EH (cell line): ENCODE data around the gene PTPRN.
A peak's percentile ranks its signal among the peaks of the same experiment; 100 is the strongest.
"Not testable (repeated sequence)": the region's sequence is repeated elsewhere in the genome, so short reads cannot be mapped to it uniquely, and the experiment has no call there.

Experiments used
- DNase-seq: peaks from one replicate; pipeline ENCODE4 v3.0.0-alpha.2; 2015; ENCODE audit warnings: low read depth

The PTPRN gene

DNA sequence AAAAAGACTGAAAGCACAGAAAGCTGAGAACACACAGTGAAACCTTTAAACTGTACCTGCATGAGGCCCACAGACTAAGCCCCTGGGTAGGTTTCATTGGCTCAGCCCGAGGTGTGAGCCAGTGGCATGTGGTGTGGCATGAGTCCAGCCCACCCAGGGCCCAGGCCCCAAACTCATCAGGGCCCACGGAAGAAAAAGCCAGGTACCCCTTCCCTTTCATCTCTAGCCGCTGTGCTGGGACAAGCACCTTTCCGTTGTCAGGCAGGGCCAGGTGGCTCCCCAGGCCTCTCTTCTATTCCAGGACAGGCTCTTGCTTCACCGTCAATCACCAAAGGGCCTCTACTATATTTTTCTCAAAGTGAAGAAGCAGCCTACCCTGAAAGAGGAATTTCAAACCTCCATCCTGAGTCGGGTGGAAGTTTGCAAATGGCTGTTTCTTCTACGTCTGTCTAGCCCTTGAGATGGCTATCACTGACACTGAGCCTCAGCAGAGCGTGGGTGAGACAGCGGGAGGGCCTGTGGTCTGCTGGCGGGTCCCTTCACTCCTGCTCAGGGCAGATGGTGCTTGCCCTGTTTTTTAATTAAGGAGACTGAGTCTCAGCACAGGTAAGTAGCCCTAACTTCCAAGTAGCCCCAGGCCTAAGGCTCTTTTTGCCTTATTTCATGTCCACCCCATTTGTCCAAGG, 21.5 kb downstream of the PTPRN start:
- DNase-seq: no peak

DNA sequence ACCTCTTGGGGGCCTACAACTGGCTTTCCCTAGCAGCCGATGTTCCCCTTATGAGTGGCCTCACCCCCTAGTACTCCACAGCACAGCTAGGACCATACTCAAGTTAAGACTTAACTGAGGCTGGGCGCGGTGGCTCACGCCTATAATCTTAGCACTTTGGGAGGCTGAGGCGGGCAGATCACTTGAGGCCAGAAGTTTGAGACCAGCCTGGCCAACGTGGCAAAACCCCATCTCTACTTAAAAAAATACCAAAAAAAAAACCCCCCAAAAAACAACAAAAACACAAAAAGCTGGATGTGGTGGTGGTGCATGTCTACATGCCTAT, 22.1 kb downstream of the PTPRN start:
- not testable (repeated sequence) for DNase-seq

DNA sequence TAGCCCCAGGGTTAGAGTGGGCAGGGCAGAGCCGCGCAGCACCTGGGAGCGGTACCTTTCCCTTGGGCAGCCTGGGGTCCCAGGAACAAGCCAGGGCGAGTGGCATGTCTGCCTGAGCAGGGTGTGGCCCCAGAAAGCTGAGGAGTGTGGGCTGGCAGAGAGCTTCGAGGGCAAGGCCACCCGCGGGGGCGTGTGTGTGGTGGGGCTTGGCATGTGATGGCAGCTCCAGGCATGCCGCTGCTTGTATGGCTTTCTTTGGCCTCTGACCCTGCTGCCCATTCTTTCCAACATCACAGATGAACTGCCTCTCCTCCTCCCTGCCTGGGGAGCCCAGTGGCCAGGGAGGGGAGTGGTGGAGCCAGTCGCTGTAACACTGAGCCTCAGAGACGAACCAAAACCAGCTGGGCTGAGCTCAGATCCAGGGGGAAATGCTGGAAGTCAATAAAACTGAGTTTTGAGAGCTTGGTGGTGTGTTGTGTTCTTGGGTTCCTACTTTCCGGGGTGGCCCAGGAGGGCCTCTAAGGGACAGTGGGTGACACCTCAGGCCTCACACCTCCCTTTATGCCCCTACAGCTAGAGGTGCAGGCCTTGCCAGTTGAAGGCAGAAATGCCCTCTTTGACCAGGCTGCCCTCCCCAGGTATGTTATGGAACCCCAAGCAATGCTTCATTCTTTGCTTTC, 22.6 kb downstream of the PTPRN start:
- DNase-seq: no peak

DNA sequence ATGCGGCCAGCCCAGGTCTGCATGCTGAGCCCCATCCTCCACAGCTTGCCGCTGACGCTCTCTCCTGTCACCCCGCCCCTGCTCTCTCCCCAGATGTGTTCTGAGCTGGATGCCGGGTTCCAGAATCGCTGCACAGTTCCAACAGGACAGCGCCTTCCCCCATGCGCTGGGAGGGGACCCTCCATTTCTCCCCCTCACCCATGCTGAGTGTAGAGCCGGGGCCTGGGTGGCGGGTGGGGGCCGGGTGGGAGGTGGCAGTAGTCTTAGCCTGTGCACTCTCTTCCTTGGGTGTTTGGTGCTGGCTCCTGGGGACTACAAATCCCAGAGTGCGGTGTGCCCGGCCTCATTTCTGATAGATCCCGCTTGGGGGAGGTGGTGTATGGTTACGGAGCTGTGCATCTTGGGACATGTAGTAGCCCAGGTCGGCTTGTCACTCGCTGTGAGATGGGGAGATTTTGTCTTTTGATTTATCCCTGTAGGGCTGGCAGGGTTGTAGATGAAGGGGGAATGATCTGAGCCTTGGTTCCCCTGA, 23.2 kb downstream of the PTPRN start:
- peak; percentile 58 for DNase-seq

DNA sequence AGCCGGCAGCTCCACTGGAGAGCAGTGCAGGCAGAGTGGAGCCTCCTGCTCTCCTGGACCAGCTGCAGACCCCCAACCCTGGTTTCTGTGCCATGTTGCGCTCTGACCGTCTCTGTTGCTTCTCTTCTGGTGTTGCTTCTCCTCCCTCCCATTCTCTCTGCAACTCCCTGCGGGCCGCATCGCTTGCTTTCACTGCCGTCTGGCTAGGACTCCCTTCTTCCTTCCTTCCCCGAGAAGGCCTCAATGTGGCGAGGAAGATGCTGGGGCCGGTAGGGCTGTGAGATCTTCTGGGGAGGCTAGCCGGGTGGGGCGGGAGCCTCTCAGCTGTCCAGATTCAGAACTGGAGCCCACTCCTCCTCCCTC, 23.8 kb downstream of the PTPRN start:
- no peak for DNase-seq

DNA sequence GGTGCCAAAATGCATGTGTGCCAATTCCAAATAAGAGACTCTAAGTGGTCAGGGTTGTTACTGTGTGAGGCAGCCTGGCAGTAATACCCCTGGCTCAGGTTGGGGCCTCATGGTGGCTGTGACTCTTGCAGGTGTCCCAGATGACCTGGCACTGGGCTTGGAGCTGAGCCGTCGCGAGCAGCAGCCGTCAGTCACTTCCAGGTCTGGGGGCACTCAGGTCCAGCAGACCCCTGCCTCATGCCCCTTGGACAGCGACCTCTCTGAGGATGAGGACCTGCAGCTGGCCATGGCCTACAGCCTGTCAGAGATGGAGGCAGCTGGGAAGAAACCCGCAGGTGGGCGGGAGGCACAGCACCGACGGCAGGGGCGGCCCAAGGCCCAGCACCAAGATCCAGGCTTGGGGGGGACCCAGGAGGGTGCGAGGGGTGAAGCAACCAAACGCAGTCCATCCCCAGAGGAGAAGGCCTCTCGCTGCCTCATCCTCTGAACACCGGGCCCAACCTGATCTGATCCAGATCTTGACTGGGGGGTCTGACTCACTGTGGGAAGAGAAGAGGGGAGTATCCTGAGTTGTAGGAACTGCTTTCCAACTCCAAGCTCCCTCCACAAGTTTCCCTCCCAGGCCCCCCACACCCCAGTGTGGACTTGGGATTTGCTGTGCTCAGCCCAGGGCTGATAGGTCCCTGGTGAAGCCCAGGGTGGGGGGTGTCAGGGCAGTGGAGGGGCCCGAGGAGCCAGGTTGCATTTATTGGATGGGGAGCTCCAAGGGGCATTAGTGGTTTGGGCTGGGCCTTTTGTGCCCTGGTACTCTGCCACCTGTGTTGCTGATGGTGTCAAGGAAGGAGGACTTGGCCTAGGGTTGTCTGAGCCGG, 24.5 kb downstream of the PTPRN start:
- no peak for DNase-seq

DNA sequence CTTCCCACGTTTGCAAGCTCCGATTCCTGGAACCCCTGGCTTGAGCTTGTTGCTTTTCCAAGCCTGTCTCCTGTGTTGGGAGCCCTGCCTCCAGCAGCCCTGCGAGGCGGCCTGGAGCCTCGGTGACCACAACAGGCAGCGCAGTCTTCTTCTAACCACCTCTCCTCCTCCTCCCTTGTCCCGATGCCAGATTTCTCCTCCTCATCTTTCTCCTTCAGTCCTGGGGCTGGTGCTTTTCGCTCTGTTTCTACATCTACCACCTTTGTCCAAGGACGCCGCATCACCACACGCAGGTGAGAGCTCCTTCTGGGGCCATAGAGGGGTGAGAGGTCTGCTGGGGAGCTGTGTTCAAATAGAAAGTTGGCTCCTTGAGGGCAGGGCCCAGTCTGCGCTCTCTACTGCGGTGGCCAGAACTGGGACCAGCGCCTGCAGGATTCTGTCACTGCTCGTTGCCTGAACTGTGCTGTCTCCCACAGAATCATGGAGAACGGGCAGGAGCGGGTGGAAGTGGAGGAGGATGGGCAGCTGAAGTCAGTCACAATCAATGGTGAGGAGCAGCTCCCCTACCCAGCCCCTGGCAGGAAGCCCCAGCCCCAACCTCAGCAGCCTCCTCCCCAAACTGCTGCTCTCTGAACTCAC, 26.1 kb downstream of the PTPRN start:
- no peak for DNase-seq

DNA sequence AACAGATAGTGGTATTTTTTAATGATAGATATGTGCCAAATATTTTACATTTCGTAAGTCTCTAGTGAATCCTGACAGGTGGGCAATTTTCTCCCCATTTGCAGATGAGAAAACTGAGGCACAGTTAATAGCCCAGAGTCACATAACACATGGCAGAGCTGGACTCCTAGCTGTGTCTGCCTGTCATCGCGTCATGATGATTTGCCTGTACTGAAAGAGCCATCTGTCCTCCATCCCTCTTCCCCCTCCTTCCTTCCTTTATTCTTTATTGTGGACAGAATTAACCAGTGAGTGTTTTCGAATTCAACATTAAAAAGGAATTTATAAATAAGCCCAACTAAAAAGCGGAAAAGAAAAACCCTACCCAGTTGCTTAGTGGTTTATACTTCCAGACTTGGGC, 26.8 kb downstream of the PTPRN start:
- DNase-seq: no peak

DNA sequence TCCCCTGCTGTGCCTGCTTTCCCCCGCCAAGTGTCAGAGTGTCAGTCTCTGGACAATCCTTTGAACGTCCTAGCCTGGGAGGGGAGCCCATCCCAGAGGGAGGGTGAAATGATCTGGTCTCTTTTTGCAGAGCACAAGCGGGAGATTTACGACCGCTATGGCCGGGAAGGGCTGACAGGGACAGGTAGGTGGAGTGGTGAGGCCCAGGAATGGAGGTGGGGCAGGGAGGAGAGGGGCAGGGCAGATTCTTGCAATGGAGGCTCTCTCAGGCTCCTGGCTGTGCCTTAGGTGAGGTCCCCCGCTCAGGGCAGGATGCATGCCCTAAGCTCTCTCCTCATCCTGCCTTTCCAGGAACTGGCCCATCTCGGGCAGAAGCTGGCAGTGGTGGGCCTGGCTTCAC, 27.6 kb downstream of the PTPRN start:
- DNase-seq: no peak

DNA sequence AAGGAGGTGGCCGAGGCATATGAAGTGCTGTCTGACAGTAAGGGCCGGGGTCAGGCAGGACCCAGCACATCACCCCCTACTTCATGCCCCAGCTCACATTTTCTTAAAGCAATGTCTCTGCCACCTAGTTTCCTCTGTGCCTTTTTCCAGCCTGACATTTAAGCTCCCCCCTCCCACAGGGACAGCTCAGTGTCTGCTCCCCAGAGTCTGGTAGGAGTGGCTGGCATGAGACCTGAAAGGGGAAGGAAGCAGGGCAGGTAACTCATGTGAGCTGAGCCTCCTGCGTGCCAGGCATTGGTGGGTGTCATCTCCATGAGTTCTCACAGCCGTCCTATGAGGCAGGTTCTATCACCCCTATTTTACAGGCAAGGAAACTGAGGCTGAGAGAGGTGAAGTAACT, 28.6 kb downstream of the PTPRN start:
- no peak for DNase-seq

DNA sequence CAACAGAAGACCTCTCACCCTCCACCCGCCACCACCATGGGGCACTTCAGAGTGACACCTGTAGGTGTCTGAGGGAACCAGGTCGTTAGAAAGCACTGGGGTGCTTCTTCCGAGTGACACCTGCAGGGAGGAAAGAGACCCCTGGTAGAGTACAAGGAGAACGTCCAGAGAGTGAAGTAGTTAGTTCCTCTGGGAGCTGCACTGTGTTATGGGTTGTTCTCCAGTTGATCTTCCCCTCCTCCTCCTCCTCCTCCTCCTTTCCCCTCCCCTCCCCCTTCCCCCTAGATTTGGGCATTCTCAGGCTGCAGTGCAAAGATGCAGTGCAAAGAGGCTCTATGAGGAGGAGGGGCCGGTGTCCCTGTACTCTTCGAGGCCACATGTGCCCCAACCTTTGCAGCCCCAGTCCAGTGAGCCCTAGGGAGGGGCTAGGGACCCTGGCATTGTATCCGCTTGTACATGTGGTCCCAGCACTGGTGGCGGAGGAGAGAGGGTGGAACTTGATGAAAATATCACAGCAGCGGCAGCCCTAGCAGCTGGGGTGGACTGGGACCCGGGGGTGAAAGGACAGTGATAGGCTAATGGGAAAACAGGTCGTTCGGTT, 29.2 kb downstream of the PTPRN start:
- no peak for DNase-seq

DNA sequence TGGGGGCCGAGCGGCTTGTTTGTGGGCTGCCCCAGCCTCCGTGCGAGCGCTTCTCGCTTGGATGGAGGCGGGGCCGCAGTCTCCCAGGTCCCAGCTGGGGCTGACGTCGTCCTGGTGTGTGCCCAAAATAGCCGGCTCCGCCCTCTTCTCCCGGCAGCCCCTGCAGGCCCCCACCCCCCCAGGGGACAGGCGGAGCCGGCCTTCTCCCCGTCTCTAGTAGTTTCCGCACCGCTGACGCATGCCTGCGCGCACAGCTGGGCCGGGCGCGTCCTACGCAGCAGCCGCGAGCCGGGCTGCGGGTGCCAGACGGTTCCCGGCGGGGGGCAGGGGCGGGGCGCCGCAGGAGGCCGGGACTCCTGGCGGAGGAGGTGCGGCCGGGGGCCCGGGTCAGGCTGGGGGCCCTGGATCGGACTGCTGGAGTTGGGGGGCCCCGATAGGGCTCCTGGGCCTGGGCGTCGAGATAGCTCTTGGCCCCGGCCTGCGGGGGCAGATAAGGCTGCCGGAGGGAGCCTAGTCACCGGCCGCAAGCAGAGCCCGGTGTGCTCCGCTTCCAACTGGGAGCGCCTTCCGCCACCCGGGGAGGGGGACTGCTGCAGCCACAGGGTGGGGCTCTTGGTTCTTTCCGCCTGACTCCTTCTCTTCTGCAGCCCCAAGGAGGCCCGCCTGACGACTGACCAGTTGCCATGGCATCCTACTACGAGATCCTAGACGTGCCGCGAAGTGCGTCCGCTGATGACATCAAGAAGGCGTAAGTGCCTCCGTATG, 29.9 kb downstream of the PTPRN start, which contains the start of gene DNAJB2:
Gene DNAJB2 (plus strand): TSS at position 216 of the 765 bp plus-strand sequence. CDS start 468 bp downstream, at position 684.
- DNase-seq: peak; percentile 100

DNA sequence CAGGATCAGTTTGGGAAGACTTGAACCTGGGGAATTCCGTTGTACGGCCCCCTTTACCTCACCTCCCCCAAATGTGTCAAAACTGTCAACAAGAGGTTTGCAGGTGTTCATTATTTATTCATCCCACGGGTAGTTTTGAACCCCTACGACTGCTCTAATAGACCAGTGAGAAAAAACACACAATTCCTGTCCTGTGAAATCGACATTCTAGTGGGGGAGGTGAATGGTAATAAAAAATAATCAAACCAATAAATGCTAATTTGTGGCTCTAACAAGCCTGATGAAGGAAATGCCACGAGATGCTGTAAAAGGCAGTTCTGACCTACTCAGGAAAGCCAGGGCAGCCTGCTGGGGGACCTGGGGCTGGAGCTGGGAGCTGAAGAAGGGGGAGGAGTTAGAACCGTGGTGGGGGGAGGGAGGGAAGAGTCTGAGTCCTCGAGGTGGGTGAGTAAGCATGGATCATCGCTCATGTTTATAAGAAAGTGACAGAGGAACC, 30.5 kb downstream of the PTPRN start:
- DNase-seq: no peak

DNA sequence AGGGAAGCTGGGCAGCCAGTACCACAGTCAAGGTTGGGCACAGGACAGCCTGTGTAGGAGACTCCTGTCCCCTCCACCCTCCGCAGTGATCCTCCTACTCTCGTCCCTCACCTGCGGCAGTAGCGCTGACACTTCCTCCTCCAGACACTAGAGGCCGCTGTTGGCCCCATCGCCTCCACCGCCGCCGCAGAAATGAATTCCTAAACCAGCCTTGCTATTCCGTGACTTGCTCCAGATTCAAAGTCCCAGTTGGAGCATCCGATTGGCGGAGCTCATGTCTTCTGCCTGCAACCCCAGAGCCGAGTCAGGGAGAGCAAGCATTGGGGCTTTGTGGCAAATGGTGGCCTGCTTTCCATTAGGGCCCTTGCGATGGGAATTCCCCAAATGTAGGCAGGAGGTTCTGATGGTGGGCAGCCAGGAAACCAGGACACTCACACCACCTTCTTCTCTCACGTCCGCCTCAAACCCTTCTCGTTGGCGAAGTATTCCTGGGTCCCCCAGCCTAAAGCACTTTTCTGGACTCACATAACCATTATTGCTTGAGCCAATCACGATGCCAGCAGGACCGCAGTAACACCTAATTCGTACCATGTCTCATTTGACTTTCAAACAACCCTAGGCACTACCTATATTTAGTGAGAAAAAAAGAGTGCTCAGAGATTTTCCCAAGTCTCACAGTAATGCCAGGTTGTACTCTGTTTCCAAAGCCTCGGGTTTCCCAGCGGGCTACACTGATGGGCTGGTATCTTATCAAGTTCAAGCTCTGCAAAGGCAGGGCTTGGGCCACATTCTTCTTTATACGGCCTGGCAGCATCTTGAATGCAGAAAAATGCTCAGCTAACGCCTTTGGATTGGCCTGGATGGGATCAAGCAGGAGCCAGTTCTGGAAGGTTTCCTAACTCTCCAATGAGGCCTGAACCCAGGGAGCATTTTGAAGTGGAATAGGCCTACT, 31.2 kb downstream of the PTPRN start:
- DNase-seq: peak; percentile 88

DNA sequence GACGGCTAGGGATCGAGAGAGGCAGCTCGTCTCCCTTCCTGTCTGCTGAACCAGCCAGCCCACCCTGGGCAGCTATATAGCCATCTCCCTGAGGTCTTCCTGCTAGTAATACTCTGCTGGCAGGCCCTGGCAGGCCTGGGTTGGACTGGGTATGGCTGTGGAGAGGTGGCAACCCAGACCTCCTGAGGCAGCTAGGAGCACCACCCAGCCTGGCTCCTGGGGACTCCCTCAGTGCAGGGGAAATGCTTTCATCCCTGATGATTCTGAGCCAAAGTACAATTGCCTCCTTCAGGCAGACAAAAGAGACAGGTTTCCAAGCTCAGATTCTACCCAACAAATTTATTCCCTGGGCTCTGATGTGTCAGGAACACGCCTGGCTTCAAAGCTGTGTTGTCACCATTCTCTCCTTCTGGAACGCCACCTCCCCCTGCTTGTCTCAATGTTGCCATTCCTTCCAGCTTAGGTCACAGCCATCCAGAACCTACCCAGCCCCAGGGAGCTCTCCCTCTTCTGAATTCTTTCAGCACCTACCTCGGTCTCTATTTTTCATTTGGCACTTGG, 34.8 kb downstream of the PTPRN start:
- DNase-seq: peak; percentile 91

DNA sequence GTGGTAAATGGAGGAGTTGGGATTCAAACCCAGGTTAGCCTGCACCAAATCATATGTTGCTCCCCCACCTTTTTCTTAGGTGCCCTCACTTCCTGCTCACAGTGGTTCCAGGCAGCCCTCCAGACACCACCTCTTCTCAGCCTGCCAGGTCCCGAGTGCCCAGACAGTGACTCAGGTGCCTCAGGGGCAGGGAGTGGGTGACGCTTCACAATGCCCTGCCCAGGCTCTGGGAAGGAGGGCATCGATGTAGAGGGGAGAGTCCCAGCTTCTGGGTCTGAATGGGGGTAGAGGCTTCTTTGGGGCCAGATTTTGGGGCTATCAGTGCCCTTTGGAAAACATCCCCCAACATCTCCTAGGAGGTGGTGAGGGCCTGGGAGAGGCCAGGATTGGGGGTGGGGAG, 35.3 kb downstream of the PTPRN start:
- peak; percentile 55 for DNase-seq

DNA sequence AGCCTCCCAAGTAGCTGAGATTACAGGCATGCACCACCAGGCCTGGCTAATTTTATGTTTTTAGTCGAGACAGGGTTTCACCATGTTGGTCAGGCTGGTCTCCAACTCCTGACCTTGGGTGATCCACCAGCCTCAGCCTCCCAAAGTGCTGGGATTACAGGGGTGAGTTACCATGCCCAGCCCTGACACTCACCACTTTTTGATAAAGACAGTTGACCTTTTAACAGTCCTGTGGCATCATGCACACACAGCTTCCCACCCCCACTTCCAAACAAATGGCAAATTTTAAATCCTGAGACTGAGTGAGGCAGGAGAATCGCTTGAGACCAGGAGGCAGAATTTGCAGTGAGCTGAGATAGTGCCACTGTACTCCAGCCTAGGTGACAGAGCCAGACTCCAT, 36.2 kb downstream of the PTPRN start:
- peak; percentile 46 for DNase-seq

DNA sequence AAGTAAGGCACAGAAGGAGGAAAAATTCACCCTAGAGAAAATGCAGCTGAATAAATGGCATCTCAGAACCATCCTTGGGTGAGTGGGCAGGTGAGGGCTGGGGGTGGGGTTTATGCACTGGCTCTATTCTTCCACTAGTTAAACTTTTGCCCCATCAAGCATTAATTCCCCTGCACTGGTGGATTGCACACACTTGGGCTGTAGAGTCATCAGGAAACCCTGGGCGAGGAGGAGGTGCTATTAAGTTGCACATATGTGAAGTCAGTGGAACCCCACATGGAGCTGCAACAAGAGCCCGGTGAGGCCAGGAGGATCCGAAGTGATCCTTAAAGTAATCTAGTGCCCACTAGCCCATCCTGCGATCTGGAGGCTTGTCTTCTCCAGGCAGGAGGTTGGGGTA, 36.8 kb downstream of the PTPRN start:
- DNase-seq: no peak

DNA sequence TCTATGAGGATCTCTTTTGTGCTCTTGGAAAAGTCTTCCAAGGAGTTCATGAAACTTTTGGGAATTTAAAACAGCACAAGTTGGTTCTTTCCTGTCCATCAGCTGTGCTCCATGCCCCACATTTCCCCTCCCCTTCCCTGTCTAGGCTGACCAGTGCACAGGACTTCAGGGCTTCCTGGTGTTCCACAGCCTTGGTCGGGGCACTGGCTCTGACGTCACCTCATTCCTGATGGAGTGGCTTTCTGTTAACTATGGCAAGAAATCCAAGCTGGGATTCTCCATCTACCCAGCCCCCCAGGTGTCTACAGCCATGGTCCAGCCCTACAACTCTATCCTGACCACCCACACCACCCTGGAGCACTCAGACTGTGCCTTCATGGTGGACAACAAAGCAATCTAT, 38.2 kb downstream of the PTPRN start:
- DNase-seq: no peak

DNA sequence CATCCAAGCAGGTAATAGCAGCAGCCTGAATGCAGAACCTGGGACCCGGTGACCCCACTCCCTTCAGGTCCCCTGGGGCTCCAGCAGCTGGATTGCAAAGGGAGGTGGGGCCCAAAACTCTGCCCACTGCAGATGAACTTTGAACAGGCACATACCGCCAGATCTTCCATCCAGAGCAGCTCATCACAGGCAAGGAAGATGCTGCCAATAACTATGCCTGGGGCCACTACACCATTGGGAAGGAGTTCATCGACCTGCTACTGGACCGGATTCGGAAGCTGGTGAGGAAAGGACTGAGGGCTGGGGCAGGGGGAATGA, 39.2 kb downstream of the PTPRN start:
- DNase-seq: no peak
